Measurements from ENCODE around the gene TEX12.
"Not testable (repeated sequence)": the region's sequence is repeated elsewhere in the genome, so short reads cannot be mapped to it uniquely, and the experiment has no call there.

- TF ChIP-seq, protein P1, sequence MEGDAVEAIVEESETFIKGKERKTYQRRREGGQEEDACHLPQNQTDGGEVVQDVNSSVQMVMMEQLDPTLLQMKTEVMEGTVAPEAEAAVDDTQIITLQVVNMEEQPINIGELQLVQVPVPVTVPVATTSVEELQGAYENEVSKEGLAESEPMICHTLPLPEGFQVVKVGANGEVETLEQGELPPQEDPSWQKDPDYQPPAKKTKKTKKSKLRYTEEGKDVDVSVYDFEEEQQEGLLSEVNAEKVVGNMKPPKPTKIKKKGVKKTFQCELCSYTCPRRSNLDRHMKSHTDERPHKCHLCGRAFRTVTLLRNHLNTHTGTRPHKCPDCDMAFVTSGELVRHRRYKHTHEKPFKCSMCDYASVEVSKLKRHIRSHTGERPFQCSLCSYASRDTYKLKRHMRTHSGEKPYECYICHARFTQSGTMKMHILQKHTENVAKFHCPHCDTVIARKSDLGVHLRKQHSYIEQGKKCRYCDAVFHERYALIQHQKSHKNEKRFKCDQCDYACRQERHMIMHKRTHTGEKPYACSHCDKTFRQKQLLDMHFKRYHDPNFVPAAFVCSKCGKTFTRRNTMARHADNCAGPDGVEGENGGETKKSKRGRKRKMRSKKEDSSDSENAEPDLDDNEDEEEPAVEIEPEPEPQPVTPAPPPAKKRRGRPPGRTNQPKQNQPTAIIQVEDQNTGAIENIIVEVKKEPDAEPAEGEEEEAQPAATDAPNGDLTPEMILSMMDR (conservative IDR thresholded peaks at IDR 0.05; ENCODE audit: low read depth in 2 of 2), result not testable (repeated sequence)
- not testable (repeated sequence) for TF ChIP-seq ZNF331 (CRISPR knock-in tag; IDR thresholded peaks at IDR 0.05; ENCODE audit: low read depth); POLR2AphosphoS5 (IDR thresholded peaks at IDR 0.05; ENCODE audit: low read depth); EZH2phosphoT487 (IDR thresholded peaks at IDR 0.05; ENCODE audit: unreplicated experiment); EZH2 (IDR thresholded peaks at IDR 0.05; ENCODE audit: low read depth, unreplicated experiment); CREB1 (CRISPR knock-in tag; IDR thresholded peaks at IDR 0.05; ENCODE audit: low read depth); NANOG (IDR thresholded peaks at IDR 0.05; ENCODE audit: borderline replicate concordance); JUNB (IDR thresholded peaks at IDR 0.05; ENCODE audit: unreplicated experiment); ZNF462 (CRISPR knock-in tag; IDR thresholded peaks at IDR 0.05); STAT1 (IDR thresholded peaks at IDR 0.05; ENCODE audit: unreplicated experiment)
- TF ChIP-seq, protein P2, sequence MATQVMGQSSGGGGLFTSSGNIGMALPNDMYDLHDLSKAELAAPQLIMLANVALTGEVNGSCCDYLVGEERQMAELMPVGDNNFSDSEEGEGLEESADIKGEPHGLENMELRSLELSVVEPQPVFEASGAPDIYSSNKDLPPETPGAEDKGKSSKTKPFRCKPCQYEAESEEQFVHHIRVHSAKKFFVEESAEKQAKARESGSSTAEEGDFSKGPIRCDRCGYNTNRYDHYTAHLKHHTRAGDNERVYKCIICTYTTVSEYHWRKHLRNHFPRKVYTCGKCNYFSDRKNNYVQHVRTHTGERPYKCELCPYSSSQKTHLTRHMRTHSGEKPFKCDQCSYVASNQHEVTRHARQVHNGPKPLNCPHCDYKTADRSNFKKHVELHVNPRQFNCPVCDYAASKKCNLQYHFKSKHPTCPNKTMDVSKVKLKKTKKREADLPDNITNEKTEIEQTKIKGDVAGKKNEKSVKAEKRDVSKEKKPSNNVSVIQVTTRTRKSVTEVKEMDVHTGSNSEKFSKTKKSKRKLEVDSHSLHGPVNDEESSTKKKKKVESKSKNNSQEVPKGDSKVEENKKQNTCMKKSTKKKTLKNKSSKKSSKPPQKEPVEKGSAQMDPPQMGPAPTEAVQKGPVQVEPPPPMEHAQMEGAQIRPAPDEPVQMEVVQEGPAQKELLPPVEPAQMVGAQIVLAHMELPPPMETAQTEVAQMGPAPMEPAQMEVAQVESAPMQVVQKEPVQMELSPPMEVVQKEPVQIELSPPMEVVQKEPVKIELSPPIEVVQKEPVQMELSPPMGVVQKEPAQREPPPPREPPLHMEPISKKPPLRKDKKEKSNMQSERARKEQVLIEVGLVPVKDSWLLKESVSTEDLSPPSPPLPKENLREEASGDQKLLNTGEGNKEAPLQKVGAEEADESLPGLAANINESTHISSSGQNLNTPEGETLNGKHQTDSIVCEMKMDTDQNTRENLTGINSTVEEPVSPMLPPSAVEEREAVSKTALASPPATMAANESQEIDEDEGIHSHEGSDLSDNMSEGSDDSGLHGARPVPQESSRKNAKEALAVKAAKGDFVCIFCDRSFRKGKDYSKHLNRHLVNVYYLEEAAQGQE (IDR thresholded peaks at IDR 0.05; ENCODE audit: unreplicated experiment), result not testable (repeated sequence)
These were observed 31.9 kb downstream of the TEX12 start for GRCh38 chr11:112199101-112199500.
